Measurements from ENCODE around the gene CREBRF. TPM values are rescaled to one million over a fixed set of nuclear protein-coding genes. Genes with fewer than 3 reads are reported as not detected.

The CREBRF gene
- total and polyA plus RNA-seq, 2 donors from 2014 or later: 6.1 to 49.7 TPM

- no peak overlapping the region for H3K4me3 ChIP-seq (ENCODE audit: low read length in 3 of 3)
- H3K36me3 ChIP-seq (ENCODE audit: control insufficient read depth in 2 of 3, insufficient read depth in 3 of 3, low read length in 3 of 3): peaks cover 0 to 14% (median 10%) of the 10 kb centered on the region in 3 donors
- FAIRE-seq (no peak), DNase-seq (no peak)
- no peaks in the 10 kb centered on the region for H3K9me3 ChIP-seq (ENCODE audit: control insufficient read depth in 2 of 3, insufficient read depth in 1 of 3, low read length in 3 of 3)
- no peak overlapping the region for H3K9ac ChIP-seq (ENCODE audit: low read length in 3 of 3)
- H3K27ac ChIP-seq (ENCODE audit: low read depth in 2 of 2, low read length in 2 of 2): no peak overlapping the region
- H3K27me3 ChIP-seq (ENCODE audit: control insufficient read depth, insufficient read depth, low read length): no peaks in the 10 kb centered on the region
- intact Hi-C loops (cut with DNase I): no loop called here
- TF ChIP-seq, protein P1, sequence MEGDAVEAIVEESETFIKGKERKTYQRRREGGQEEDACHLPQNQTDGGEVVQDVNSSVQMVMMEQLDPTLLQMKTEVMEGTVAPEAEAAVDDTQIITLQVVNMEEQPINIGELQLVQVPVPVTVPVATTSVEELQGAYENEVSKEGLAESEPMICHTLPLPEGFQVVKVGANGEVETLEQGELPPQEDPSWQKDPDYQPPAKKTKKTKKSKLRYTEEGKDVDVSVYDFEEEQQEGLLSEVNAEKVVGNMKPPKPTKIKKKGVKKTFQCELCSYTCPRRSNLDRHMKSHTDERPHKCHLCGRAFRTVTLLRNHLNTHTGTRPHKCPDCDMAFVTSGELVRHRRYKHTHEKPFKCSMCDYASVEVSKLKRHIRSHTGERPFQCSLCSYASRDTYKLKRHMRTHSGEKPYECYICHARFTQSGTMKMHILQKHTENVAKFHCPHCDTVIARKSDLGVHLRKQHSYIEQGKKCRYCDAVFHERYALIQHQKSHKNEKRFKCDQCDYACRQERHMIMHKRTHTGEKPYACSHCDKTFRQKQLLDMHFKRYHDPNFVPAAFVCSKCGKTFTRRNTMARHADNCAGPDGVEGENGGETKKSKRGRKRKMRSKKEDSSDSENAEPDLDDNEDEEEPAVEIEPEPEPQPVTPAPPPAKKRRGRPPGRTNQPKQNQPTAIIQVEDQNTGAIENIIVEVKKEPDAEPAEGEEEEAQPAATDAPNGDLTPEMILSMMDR (IDR thresholded peaks at IDR 0.05; ENCODE audit: borderline replicate concordance, extremely low read depth, insufficient read depth): no peak
- no peaks in the 10 kb centered on the region for H3K4me1 ChIP-seq (ENCODE audit: control insufficient read depth in 2 of 3, insufficient read depth in 2 of 3, low read depth in 1 of 3, low read length in 3 of 3)
These were observed 37.5 kb downstream of the CREBRF start for GRCh38 chr5:173093606-173094005.

DNA sequence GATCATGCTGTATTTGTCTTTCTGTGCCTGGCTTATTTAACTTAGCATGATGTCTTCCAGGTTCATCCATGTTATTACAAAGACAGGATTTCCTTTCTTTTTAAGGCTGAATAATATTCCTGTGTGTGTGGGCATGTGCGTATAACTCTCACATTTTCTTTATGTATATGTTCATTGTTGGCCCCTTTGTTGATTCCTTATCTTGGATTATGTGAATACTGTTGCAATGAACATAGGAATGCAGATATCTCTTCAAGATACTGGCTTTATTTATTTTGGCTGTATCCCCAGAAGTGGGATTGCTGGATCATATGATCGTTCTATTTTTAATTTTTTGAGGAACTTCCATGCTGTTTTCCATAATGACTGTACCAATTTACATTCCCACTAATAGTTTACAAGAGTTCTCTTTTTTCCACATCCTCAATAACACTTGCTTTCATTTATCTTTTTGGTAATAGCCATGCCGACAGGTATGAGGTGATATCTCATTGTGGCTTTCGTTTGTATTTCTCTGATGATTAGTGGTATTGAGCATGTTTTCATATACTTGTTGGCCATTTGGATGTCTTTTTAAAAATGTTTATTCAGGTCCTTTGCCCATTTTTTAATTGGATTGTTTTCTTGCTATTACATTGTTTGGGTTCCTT lies 38.0 kb downstream of the CREBRF start:
- no peaks in the 10 kb centered on the region for H3K9me3 ChIP-seq (ENCODE audit: control insufficient read depth in 2 of 3, insufficient read depth in 1 of 3, low read length in 3 of 3)
- FAIRE-seq: no peak
- H3K27ac ChIP-seq (ENCODE audit: low read depth in 2 of 2, low read length in 2 of 2): no peak overlapping the region
- H3K27me3 ChIP-seq (ENCODE audit: control insufficient read depth, insufficient read depth, low read length): no peaks in the 10 kb centered on the region
- no peak overlapping the region for H3K9ac ChIP-seq (ENCODE audit: low read length in 3 of 3)
- peak in 2 of 5 donors; percentile 13 to 32 for DNase-seq
- H3K4me1 ChIP-seq (ENCODE audit: control insufficient read depth in 2 of 3, insufficient read depth in 2 of 3, low read depth in 1 of 3, low read length in 3 of 3): no peaks in the 10 kb centered on the region
- TF ChIP-seq, protein P1 (IDR thresholded peaks at IDR 0.05; ENCODE audit: borderline replicate concordance, extremely low read depth, insufficient read depth): no peak
- intact Hi-C loops (cut with DNase I): no loop called here
- peaks cover 0 to 14% (median 10%) of the 10 kb centered on the region in 3 donors for H3K36me3 ChIP-seq (ENCODE audit: control insufficient read depth in 2 of 3, insufficient read depth in 3 of 3, low read length in 3 of 3)
- no peak overlapping the region for H3K4me3 ChIP-seq (ENCODE audit: low read length in 3 of 3)

DNA sequence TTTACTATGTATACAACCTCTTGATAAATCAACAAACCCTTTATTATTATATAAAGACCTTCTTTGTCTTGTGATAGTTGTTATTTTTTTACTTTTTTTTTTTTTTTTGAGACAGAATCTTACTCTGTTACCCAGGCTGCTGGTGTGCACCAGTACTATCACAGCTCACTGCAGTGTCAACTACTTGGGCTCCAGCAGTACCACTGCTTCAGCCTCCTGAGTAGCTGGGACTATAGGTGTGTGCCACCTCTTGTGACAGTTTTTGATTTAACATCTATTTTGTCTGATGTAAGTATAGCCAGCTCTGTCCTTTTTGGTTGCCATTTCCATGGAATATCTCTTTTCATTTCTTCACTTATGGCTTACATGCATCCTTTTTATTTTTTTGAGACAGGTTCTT lies 42.6 kb downstream of the CREBRF start:
- H3K4me3 ChIP-seq (ENCODE audit: low read length in 3 of 3): no peak overlapping the region
- TF ChIP-seq, protein P1 (IDR thresholded peaks at IDR 0.05; ENCODE audit: borderline replicate concordance, extremely low read depth, insufficient read depth): no peak

More for the DNA sequence above, 42.6 kb downstream of the CREBRF start:
- no peak for DNase-seq
- Histone ChIP-seq H3K9me3 (ENCODE audit: control insufficient read depth in 2 of 3, insufficient read depth in 1 of 3, low read length in 3 of 3) (no peaks in the 10 kb centered on the region), H3K27me3 (ENCODE audit: control insufficient read depth, insufficient read depth, low read length) (no peaks in the 10 kb centered on the region), H3K9ac (ENCODE audit: low read length in 3 of 3) (no peak overlapping the region), H3K27ac (ENCODE audit: low read depth in 2 of 2, low read length in 2 of 2) (no peak overlapping the region), H3K36me3 (ENCODE audit: control insufficient read depth in 2 of 3, insufficient read depth in 3 of 3, low read length in 3 of 3) (no peaks in the 10 kb centered on the region), H3K4me1 (ENCODE audit: control insufficient read depth in 2 of 3, insufficient read depth in 2 of 3, low read depth in 1 of 3, low read length in 3 of 3) (peaks cover 0 to 4% (median 0%) of the 10 kb centered on the region in 3 donors)
- FAIRE-seq: no peak
- intact Hi-C loops (cut with DNase I): no loop called here
